HUES6 (cell line): ENCODE measurements around the gene NTN1.

ENCODE experiments used
- H3K27ac ChIP-seq: 2 replicates; pipeline ENCODE4 v1.7.0; 2013; ENCODE audit warnings: low read depth, mild to moderate bottlenecking, low read length, inconsistent platforms
- H3K27me3 ChIP-seq: 2 replicates; pipeline ENCODE4 v1.6.1; 2013; ENCODE audit warnings: low read length; ENCODE audit not compliant: control insufficient read depth, insufficient read depth
- H3K36me3 ChIP-seq: 2 replicates; pipeline ENCODE4 v1.6.1; 2013; ENCODE audit warnings: low read length; ENCODE audit not compliant: control insufficient read depth, insufficient read depth
- H3K4me1 ChIP-seq: 2 replicates; pipeline ENCODE4 v1.6.1; 2013; ENCODE audit warnings: low read length; ENCODE audit not compliant: control insufficient read depth, insufficient read depth
- H3K4me3 ChIP-seq: 2 replicates; pipeline ENCODE4 v1.5.1; 2013; ENCODE audit warnings: low read depth, low read length
- H3K9ac ChIP-seq: one replicate; pipeline ENCODE4 v1.6.1; 2013; ENCODE audit warnings: mild to moderate bottlenecking, low read length
- H3K9me3 ChIP-seq: 2 replicates; pipeline ENCODE4 v1.6.1; 2013; ENCODE audit warnings: low read depth, low read length; ENCODE audit not compliant: control insufficient read depth, insufficient read depth

The NTN1 gene

DNA sequence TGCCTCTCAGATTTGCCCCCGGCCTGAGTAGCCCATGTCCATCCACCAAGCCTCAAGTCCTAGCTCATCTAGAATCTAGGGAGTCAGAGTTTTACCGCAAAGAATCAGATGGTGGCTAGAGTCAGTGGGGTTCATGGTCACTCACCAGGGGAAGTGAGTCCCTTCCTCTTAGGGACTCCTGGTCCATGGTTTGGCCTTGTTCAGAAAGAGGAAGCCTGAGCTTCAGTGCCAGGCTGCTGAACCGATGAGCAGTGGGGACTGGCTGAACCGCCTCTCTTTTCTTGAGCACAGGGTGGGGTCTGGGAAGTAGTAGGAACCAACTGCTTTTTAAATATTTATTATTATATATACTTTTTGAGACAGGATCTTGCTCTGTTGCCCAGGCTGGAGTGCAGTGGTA lies 160.3 kb downstream of the NTN1 start:
- H3K27me3 ChIP-seq = no peaks in the 10 kb centered on the region
- H3K36me3 ChIP-seq = no peaks in the 10 kb centered on the region
- no peak overlapping the region for H3K4me3 ChIP-seq
- peaks cover 17% of the 10 kb centered on the region for H3K4me1 ChIP-seq
- no peak overlapping the region for H3K27ac ChIP-seq
- 0 out of 2 replicates have a peak, but pooled peaks cover 2% of the 10 kb centered on the region for H3K9me3 ChIP-seq
- H3K9ac ChIP-seq = no peak overlapping the region

DNA sequence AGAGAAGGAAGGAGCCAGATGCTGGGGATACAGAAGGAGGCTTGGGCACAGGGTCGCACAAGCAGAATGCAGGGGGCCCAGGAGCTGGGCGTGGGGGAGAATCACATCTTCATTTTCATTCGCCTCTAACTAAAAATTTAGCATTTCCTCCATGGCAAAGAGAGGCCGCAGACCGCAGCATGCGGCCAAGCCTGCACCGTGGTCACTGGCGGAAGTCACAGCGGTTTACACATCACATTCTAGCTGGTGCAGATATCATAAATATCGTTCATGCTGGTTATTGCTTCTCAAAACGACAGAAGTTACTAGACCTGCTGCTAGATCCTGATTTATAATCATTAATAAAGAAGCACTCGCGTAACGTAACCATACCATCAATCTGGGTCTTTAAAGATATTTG lies 162.0 kb downstream of the NTN1 start:
- Histone ChIP-seq H3K9me3 (0 out of 2 replicates have a peak, but pooled peaks cover 2% of the 10 kb centered on the region), H3K36me3 (no peaks in the 10 kb centered on the region), H3K4me3 (no peak overlapping the region), H3K27ac (no peak overlapping the region), H3K4me1 (peaks cover 17% of the 10 kb centered on the region), H3K9ac (no peak overlapping the region), H3K27me3 (no peaks in the 10 kb centered on the region)

DNA sequence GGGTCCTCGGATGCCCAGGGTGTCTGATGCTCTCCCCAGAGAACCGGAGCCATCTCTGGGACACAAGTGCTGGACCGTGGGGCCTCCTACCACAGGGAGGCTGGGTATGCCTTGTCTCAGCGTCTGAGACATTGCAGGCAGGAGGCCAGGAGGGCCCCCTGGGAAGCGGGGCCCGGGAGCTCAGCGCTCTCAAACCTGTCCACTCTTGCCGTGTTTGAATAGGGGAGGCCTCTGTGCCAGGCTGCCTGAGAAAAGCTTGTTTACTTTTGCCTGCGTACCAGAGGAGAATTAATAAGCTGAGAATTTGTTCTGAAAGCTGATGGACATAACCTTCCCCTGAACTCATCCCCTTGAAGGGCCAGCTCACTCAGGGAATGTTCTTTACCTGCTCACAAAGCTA lies 163.8 kb downstream of the NTN1 start:
- H3K36me3 ChIP-seq = no peaks in the 10 kb centered on the region
- no peak overlapping the region for H3K27ac ChIP-seq
- H3K4me3 ChIP-seq = no peak overlapping the region
- H3K27me3 ChIP-seq = no peaks in the 10 kb centered on the region
- H3K9ac ChIP-seq = no peak overlapping the region
- H3K4me1 ChIP-seq = peaks cover 8% of the 10 kb centered on the region
- 0 out of 2 replicates have a peak, but pooled peaks cover 2% of the 10 kb centered on the region for H3K9me3 ChIP-seq

DNA sequence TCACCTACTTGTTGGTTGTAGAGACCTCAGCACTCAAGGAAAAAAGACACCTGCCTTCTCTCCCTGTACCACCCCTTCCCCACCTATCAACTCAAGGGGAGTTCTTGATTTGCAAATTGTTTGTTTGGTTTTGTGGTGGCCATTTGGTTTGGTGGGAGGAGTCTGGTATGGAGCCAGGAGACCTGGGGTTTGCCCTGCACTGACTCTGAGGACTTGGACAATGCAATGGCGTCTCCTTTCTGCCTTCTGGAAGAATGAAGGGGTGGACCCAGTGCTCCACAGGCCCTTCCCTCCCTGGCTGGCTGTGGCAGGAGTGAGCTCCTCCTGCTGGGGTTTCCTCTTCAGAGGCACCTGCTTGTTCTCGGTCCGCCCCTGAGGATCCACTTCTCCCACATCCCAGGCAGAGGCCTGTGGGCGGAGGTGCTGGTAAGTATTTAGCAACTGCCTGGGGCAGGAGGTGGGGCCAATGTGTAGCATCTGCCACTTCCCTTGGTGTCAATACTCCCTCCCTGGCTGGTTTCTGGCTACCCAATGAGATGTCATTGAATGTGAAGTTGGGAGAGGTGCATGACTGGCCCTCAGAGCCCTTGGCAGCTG lies 164.5 kb downstream of the NTN1 start:
- peaks cover 8% of the 10 kb centered on the region for H3K4me1 ChIP-seq
- H3K4me3 ChIP-seq = no peak overlapping the region
- no peak overlapping the region for H3K27ac ChIP-seq
- H3K27me3 ChIP-seq = no peaks in the 10 kb centered on the region
- H3K36me3 ChIP-seq = no peaks in the 10 kb centered on the region
- H3K9ac ChIP-seq = no peak overlapping the region
- 0 out of 2 replicates have a peak, but pooled peaks cover 2% of the 10 kb centered on the region for H3K9me3 ChIP-seq

DNA sequence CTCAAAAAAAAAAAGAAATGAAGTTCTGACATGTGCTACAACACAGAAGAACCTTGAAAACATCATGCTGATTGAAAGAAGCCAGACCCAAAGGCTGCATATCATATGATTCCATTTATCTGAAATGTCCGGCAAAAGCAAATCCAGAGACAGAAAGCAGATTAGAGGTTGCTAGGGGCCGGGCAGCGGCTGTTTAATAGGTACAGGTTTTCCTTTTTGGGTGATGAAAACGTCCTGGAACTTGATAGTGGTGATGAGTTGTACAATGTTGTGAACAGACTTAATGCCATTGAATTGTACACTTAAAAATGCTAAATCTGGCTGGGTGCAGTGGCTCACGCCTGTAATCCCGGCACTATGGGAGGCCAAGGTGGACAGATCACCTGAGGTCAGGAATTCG lies 166.5 kb downstream of the NTN1 start:
- Histone ChIP-seq H3K9me3 (0 out of 2 replicates have a peak, but pooled peaks cover 2% of the 10 kb centered on the region), H3K4me3 (no peak overlapping the region), H3K27me3 (no peaks in the 10 kb centered on the region), H3K27ac (no peak overlapping the region), H3K4me1 (peaks cover 8% of the 10 kb centered on the region; the same call in 1 of the 2 replicates), H3K36me3 (no peaks in the 10 kb centered on the region), H3K9ac (no peak overlapping the region)

DNA sequence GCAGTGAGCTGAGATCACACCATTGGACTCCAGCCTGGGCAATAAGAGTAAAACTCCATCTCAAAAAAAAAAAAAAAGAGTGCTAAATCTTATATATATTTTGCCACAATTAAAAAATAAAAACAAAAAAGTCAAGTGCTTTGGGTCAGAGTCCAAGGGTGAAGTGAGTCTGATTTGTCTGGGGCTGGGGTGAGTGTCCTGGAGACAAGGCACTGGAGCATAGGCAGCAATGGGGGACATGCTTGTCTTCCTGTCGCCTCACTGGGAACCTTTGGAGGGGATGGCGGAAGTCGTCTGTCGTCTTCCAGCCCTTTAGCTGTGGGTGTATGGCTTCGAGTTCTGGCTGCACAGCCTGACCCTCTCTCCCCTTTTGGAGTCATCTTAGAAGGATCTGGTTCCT lies 167.1 kb downstream of the NTN1 start:
- Histone ChIP-seq H3K9ac (no peak overlapping the region), H3K4me3 (no peak overlapping the region), H3K4me1 (peaks cover 8% of the 10 kb centered on the region; the same call in 1 of the 2 replicates), H3K9me3 (0 out of 2 replicates have a peak, but pooled peaks cover 2% of the 10 kb centered on the region), H3K36me3 (no peaks in the 10 kb centered on the region), H3K27me3 (no peaks in the 10 kb centered on the region), H3K27ac (no peak overlapping the region)

DNA sequence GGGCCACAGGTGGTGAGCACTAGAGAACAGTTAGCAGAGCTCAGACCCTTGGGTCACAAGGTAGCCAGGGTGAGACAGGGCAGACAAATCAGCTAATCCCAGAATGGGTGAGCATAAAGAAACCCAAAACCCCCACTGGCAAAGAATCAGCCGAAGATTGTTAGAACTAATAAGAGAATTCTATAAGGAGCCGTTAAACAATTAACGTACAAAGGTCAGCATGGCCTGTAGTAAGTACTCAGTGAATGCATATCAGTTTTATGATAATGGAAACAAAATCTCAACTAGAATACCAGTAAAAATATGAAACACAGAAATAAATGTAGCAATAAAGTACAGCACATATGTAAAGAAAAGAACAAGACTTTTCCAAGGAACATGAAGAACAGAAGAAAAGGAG lies 168.6 kb downstream of the NTN1 start:
- peaks cover 8% of the 10 kb centered on the region; the same call in 1 of the 2 replicates for H3K4me1 ChIP-seq
- H3K27ac ChIP-seq = no peak overlapping the region
- no peak overlapping the region for H3K9ac ChIP-seq
- H3K27me3 ChIP-seq = no peaks in the 10 kb centered on the region
- H3K4me3 ChIP-seq = no peak overlapping the region
- H3K36me3 ChIP-seq = no peaks in the 10 kb centered on the region
- H3K9me3 ChIP-seq = 0 out of 2 replicates have a peak, but pooled peaks cover 2% of the 10 kb centered on the region

DNA sequence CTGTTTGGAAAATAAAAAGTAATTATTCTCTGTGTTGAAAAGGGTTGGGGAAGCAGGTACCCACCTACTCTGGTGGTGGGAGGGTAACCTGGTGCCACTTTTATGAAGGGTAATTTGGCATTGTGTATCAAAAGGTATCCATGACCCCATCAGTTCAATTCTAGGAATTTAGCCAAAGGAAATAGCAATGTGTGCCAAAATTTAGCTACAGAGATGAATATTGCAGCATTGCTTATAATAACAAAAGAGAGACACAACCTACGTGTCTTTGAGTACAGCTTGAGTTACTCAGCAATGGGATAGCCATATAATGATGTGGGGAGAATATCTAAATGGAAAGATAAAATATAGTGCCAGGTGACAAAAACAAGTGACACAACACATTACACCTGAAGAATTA lies 170.7 kb downstream of the NTN1 start:
- no peaks in the 10 kb centered on the region for H3K36me3 ChIP-seq
- no peak overlapping the region for H3K4me3 ChIP-seq
- no peak overlapping the region for H3K9ac ChIP-seq
- no peaks in the 10 kb centered on the region for H3K9me3 ChIP-seq
- H3K27ac ChIP-seq = no peak overlapping the region
- H3K27me3 ChIP-seq = no peaks in the 10 kb centered on the region
- peaks cover 14% of the 10 kb centered on the region; the same call in 1 of the 2 replicates for H3K4me1 ChIP-seq

DNA sequence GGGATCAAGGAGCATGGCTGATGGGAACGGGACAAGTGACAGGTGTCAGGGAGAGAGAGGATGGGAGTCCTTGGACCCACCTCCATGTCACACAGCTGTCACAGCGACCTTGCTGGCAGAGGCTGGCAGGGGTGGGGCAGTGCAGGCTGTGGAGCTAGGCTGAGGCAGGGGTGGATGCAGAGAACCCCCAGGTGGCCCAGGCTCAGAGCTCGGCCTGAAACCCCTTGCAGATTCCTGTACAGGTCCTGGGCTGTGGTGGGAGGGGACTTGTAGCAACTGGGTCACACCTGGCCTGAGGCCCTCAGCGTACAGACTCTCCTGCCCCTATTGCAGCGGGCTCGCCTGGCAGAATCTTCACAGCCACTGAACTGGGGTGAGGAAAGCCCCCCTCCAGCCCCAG lies 174.1 kb downstream of the NTN1 start:
- Histone ChIP-seq H3K4me3 (no peak overlapping the region), H3K9me3 (0 out of 2 replicates have a peak, but pooled peaks cover 5% of the 10 kb centered on the region), H3K27ac (no peak overlapping the region), H3K27me3 (no peaks in the 10 kb centered on the region), H3K36me3 (no peaks in the 10 kb centered on the region), H3K9ac (no peak overlapping the region), H3K4me1 (peaks cover 14% of the 10 kb centered on the region; the same call in 1 of the 2 replicates)

DNA sequence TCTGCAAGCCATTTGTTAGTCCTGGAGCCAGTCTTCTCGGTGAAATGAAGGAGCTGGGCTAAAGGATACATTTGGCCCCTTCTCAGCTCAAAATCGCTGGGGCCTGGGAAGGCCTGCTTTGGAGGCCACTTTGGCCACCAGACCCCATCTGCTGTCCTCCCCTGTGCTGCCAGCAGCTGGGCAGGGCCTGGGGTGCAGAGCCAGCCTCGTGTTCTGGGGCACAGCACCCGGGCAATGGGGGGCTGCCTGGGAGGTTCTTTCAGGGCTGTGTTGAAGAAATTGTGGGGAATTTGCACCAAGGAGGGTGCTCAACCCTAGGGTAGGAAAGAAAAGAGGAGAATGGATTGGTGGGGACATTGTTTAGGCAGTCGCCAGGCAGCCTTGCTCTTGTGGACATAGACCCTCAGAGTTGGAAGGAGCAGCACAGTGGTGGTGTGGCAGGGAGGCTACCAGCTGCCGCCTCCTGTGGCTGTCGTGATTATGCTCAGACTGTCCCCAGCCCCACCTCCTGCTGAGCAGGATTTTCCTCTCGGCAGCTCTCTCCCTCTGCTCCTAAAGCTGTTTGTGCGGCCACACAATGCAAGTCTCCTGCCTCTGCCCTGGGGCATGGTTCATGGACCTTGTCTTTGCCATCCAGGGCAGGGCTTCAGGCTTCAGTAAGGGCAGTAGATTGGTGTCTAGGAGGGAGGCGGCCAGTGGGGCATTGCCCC lies 174.8 kb downstream of the NTN1 start:
- no peak overlapping the region for H3K27ac ChIP-seq
- H3K9ac ChIP-seq = no peak overlapping the region
- H3K36me3 ChIP-seq = no peaks in the 10 kb centered on the region
- peaks cover 14% of the 10 kb centered on the region; the same call in 1 of the 2 replicates for H3K4me1 ChIP-seq
- 0 out of 2 replicates have a peak, but pooled peaks cover 5% of the 10 kb centered on the region for H3K9me3 ChIP-seq
- no peaks in the 10 kb centered on the region for H3K27me3 ChIP-seq
- no peak overlapping the region for H3K4me3 ChIP-seq
